ENCODE measurements around the gene DNAH10.

DNA sequence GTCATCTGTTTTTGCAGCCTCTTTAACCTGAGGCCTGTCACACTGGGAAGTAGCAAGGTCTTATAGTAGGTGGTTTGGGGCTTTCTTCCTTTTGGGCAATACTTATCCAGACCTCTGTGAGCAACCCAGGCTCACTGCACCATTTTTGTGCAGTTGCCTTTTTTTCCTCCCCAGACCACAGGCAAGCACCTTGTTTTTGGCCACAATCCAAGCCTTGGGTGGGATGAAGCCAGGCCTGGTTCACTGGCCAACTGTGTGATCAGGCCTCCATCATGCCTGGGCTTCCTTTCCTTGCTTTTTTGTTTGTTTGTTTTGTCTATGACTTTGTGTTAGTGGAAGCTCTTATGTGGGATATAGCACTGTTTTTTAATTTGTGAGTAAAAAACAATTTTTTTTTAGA, 71.7 kb downstream of the DNAH10 start:
- TF ChIP-seq CTCF (IDR thresholded peaks at IDR 0.05; ENCODE audit: low read depth, low read length) (no peak), POLR2A (IDR thresholded peaks at IDR 0.05; ENCODE audit: extremely low read depth, insufficient read length) (no peak)

All from NB4 (cell line).